Activated CD4-positive, alpha-beta T cell treated with anti-CD3 and anti-CD28 coated beads for 24 hours (primary cell): ENCODE results near the gene C1D.

Experiments used
- DNase-seq, 2 donors: peaks; one replicate each; pipeline ENCODE4 v3.0.0-alpha.2; 2020; ENCODE audit warnings: low read depth in 2 of 2

Gene C1D

GRCh38 chr2:68057658-68058396 lies 5.0 kb downstream of the C1D start:
- no peak for DNase-seq

GRCh38 chr2:68052717-68053422 lies 9.9 kb downstream of the C1D start:
- DNase-seq = no peak

GRCh38 chr2:68050353-68050752 lies 12.5 kb downstream of the C1D start:
- no peak for DNase-seq

- DNase-seq = no peak
These were observed 16.1 kb downstream of the C1D start for GRCh38 chr2:68046642-68047240.

GRCh38 chr2:68046224-68046623 lies 16.6 kb downstream of the C1D start:
- DNase-seq = no peak

- no peak for DNase-seq
These were observed 17.5 kb downstream of the C1D start for GRCh38 chr2:68045342-68045741.

GRCh38 chr2:68044099-68044498 lies 18.7 kb downstream of the C1D start:
- DNase-seq = no peak

- no peak for DNase-seq
These were observed 19.1 kb downstream of the C1D start for GRCh38 chr2:68043695-68044094.

- no peak for DNase-seq
These were observed 19.8 kb downstream of the C1D start for GRCh38 chr2:68043032-68043431.

GRCh38 chr2:68041704-68042245 lies 21.0 kb downstream of the C1D start:
- DNase-seq = no peak

GRCh38 chr2:68040078-68040477 lies 22.7 kb downstream of the C1D start:
- no peak for DNase-seq

GRCh38 chr2:68039317-68039716 lies 23.5 kb downstream of the C1D start:
- no peak for DNase-seq

- no peak for DNase-seq
These were observed 30.1 kb downstream of the C1D start for GRCh38 chr2:68032702-68033101.

- DNase-seq = no peak
These were observed 31.2 kb downstream of the C1D start for GRCh38 chr2:68031542-68032160.

GRCh38 chr2:68031043-68031442 lies 31.8 kb downstream of the C1D start:
- no peak for DNase-seq

GRCh38 chr2:68030529-68030928 lies 32.3 kb downstream of the C1D start:
- no peak for DNase-seq

GRCh38 chr2:68027959-68028358 lies 34.8 kb downstream of the C1D start:
- DNase-seq = no peak

GRCh38 chr2:68024450-68024849 lies 38.4 kb downstream of the C1D start:
- DNase-seq = no peak

- no peak for DNase-seq
These were observed 38.9 kb downstream of the C1D start for GRCh38 chr2:68023904-68024303.

GRCh38 chr2:68018727-68019126 lies 44.1 kb downstream of the C1D start:
- no peak for DNase-seq

GRCh38 chr2:68009526-68009925 lies 53.3 kb downstream of the C1D start:
- no peak for DNase-seq

GRCh38 chr2:68000170-68000825 lies 62.5 kb downstream of the C1D start:
- DNase-seq = no peak
